ENCODE data around the gene ZNF865.
"Not testable (repeated sequence)": the region's sequence is repeated elsewhere in the genome, so short reads cannot be mapped to it uniquely, and the experiment has no call there.

The ZNF865 gene

GRCh38 chr19:55581145-55581822, 24.2 kb upstream of the ZNF865 start:
- in situ Hi-C loops (cut with MboI; ENCODE audit: low pct_unique_long_range_greater_than_20kb, low sequenced_read_pairs, unreplicated experiment): no loop called here
- no peak for TF ChIP-seq CTCF (IDR thresholded peaks at IDR 0.05; ENCODE audit: extremely low read depth, insufficient read depth, missing control alignments)
- no peak for DNase-seq (ENCODE audit: low spot score)

GRCh38 chr19:55581823-55582223, 23.6 kb upstream of the ZNF865 start:
- no peak for TF ChIP-seq CTCF (IDR thresholded peaks at IDR 0.05; ENCODE audit: extremely low read depth, insufficient read depth, missing control alignments)
- in situ Hi-C loops (cut with MboI; ENCODE audit: low pct_unique_long_range_greater_than_20kb, low sequenced_read_pairs, unreplicated experiment): no loop called here

GRCh38 chr19:55582284-55582683, 23.2 kb upstream of the ZNF865 start:
- DNase-seq (ENCODE audit: low spot score); in situ Hi-C loops (cut with MboI; ENCODE audit: low pct_unique_long_range_greater_than_20kb, low sequenced_read_pairs, unreplicated experiment): not testable (repeated sequence)

More at GRCh38 chr19:55581823-55582223, 23.6 kb upstream of the ZNF865 start:
- no peak for DNase-seq (ENCODE audit: low spot score)

GRCh38 chr19:55583897-55584296, 21.6 kb upstream of the ZNF865 start:
- in situ Hi-C loops (cut with MboI; ENCODE audit: low pct_unique_long_range_greater_than_20kb, low sequenced_read_pairs, unreplicated experiment); DNase-seq (ENCODE audit: low spot score): not testable (repeated sequence)

GRCh38 chr19:55584871-55585270, 20.6 kb upstream of the ZNF865 start:
- in situ Hi-C loops (cut with MboI; ENCODE audit: low pct_unique_long_range_greater_than_20kb, low sequenced_read_pairs, unreplicated experiment): no loop called here
- DNase-seq (ENCODE audit: low spot score): no peak
- TF ChIP-seq CTCF (IDR thresholded peaks at IDR 0.05; ENCODE audit: extremely low read depth, insufficient read depth, missing control alignments): no peak

- peak; percentile 76 for DNase-seq (ENCODE audit: low spot score)
- in situ Hi-C loops (cut with MboI; ENCODE audit: low pct_unique_long_range_greater_than_20kb, low sequenced_read_pairs, unreplicated experiment): no loop called here
- TF ChIP-seq CTCF (IDR thresholded peaks at IDR 0.05; ENCODE audit: extremely low read depth, insufficient read depth, missing control alignments): no peak
Measured at GRCh38 chr19:55585658-55586339, 19.6 kb upstream of the ZNF865 start.

GRCh38 chr19:55586976-55587668, 18.3 kb upstream of the ZNF865 start:
- peak; percentile 97 for DNase-seq (ENCODE audit: low spot score)
- in situ Hi-C loops (cut with MboI; ENCODE audit: low pct_unique_long_range_greater_than_20kb, low sequenced_read_pairs, unreplicated experiment): no loop called here
- TF ChIP-seq CTCF (IDR thresholded peaks at IDR 0.05; ENCODE audit: extremely low read depth, insufficient read depth, missing control alignments): no peak

Measured in GM13977 (cell line).